WERI-Rb-1 (cell line): ENCODE results near the gene TENM3.

Experiments
- DNase-seq: peaks from one replicate; pipeline ENCODE4 v3.0.0-alpha.2; 2020
- H3K27ac ChIP-seq: fragments of 250-450 bp; sonication (Bioruptor Pico); 2 replicates; pipeline ENCODE4 v1.5.1; 2020; ENCODE audit warnings: mild to moderate bottlenecking, moderate library complexity
- H3K27me3 ChIP-seq: fragments of 250-450 bp; sonication (Bioruptor Pico); 2 replicates; pipeline ENCODE4 v1.5.1; 2021; ENCODE audit warnings: mild to moderate bottlenecking, low read depth, moderate library complexity; ENCODE audit not compliant: insufficient read depth, severe bottlenecking
- H3K36me3 ChIP-seq: fragments of 250-450 bp; sonication (Bioruptor Pico); 2 replicates; pipeline ENCODE4 v1.5.1; 2020; ENCODE audit warnings: mild to moderate bottlenecking, moderate library complexity
- H3K4me3 ChIP-seq: 2 replicates; pipeline ENCODE4 v1.5.1; 2011; ENCODE audit warnings: low read depth, mild to moderate bottlenecking, control low read depth, low read length
- H3K9me3 ChIP-seq: fragments of 250-450 bp; sonication (Bioruptor Pico); 2 replicates; pipeline ENCODE4 v1.5.1; 2021; ENCODE audit warnings: mild to moderate bottlenecking, moderate library complexity; ENCODE audit not compliant: severe bottlenecking
- CTCF ChIP-seq: IDR thresholded peaks from 2 replicates; pipeline ENCODE4 v1.5.1; 2011; ENCODE audit warnings: low read depth, mild to moderate bottlenecking, control low read depth, inconsistent platforms, low read length

Gene TENM3

DNA sequence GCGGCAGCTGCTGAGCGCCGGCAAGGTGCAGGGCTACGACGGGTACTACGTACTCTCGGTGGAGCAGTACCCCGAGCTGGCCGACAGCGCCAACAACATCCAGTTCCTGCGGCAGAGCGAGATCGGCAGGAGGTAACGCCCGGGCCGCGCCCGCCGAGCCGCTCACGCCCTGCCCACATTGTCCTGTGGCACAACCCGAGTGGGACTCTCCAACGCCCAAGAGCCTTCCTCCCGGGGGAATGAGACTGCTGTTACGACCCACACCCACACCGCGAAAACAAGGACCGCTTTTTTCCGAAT, 557.0 kb downstream of the TENM3 start:
- no peaks in the 10 kb centered on the region for H3K9me3 ChIP-seq
- no peak for TF ChIP-seq CTCF
- DNase-seq: no peak

DNA sequence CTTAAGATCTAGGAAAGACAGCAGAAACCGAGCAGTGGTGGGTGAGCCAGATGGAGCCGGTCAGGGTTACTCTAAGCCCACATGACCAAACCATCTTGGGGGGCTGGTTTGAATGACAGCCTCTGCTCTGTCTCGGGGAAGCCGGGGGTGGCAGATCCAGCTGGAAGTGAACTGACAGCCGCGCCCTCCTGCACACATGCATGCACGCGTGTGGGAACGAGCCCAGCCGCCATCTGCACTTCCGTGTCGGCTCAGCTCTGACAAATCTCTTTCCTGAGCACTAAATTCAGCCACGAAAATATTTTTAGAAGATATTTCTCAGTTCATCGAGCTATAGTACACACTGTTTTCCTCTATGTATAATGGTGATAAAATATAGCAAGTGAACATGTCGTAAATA, 558.4 kb downstream of the TENM3 start:
- no peaks in the 10 kb centered on the region for H3K27me3 ChIP-seq
- TF ChIP-seq CTCF: no peak
- H3K9me3 ChIP-seq: no peaks in the 10 kb centered on the region
- no peak overlapping the region for H3K27ac ChIP-seq
- no peak for DNase-seq
- H3K4me3 ChIP-seq: no peak overlapping the region
- H3K36me3 ChIP-seq: no peaks in the 10 kb centered on the region

More for the DNA sequence above, 557.0 kb downstream of the TENM3 start:
- no peaks in the 10 kb centered on the region for H3K27me3 ChIP-seq
- no peaks in the 10 kb centered on the region for H3K36me3 ChIP-seq
- H3K4me3 ChIP-seq: no peak overlapping the region
- no peak overlapping the region for H3K27ac ChIP-seq

- H3K27me3 ChIP-seq: no peaks in the 10 kb centered on the region
- H3K9me3 ChIP-seq: no peaks in the 10 kb centered on the region
- TF ChIP-seq CTCF: no peak
- no peak for DNase-seq
- H3K27ac ChIP-seq: no peak overlapping the region
- no peaks in the 10 kb centered on the region for H3K36me3 ChIP-seq
- H3K4me3 ChIP-seq: no peak overlapping the region
These were observed 559.4 kb downstream of the TENM3 start for GRCh38 chr4:182802621-182803020.

GRCh38 chr4:182803235-182803634, 560.0 kb downstream of the TENM3 start:
- TF ChIP-seq CTCF: no peak
- Histone ChIP-seq H3K27me3 (no peaks in the 10 kb centered on the region), H3K27ac (no peak overlapping the region), H3K9me3 (peaks cover under 1% of the 10 kb centered on the region), H3K36me3 (no peaks in the 10 kb centered on the region), H3K4me3 (no peak overlapping the region)
- DNase-seq: no peak

DNA sequence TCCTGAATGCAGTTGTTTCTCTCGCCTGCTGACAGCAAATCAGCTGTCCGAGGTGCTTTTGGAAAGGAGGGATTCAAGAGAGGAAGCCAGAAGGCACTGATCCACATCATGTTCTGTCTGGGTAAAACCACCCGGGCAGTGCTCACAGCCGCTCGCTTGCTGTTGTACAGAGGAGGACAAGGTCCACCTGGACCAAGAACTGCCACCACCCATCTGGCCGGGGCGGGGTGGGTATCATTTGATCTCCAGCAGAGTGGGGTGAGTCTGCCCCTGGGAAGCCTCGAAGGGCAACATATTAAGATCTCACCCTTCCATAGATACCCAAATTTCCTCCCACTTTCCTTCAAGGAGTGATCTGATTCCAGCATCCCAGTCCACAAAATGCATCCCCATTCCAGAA, 560.9 kb downstream of the TENM3 start:
- no peak for TF ChIP-seq CTCF
- H3K36me3 ChIP-seq: no peaks in the 10 kb centered on the region
- no peak overlapping the region for H3K27ac ChIP-seq
- DNase-seq: no peak
- H3K9me3 ChIP-seq: peaks cover 4% of the 10 kb centered on the region
- no peaks in the 10 kb centered on the region for H3K27me3 ChIP-seq
- H3K4me3 ChIP-seq: no peak overlapping the region

DNA sequence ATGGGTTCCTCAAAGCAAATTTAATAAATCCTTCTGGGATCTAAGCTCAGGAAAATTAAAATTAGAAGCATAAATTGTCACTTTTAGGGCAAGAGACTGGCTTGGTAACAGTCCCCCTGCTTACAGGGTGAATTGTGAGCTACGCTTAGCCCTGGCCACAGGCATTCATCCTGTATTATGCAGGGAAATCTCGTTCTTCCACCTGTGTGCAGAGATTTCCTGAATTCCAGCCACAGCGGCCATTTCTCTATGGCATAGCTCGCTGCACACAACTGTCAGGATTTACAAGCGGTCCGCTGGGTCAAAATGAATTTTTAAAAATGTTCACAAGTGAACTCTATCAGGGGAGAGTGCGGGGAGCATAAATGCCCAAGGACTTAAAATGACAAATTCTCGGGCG, 562.1 kb downstream of the TENM3 start:
- peaks cover 4% of the 10 kb centered on the region for H3K9me3 ChIP-seq
- no peak overlapping the region for H3K4me3 ChIP-seq
- H3K27ac ChIP-seq: no peak overlapping the region
- no peaks in the 10 kb centered on the region for H3K36me3 ChIP-seq
- TF ChIP-seq CTCF: no peak
- no peaks in the 10 kb centered on the region for H3K27me3 ChIP-seq
- DNase-seq: no peak
